Activated CD4-positive, alpha-beta T cell treated with anti-CD3 and anti-CD28 coated beads, Interleukin-2, amount 10 ng/mL, durations not matched to agents 24 days and 14 days (primary cell): Measurements from ENCODE around the gene SYNE1. TPM values are rescaled to one million over a fixed set of nuclear protein-coding genes. Genes with fewer than 3 reads are reported as not detected.

Experiments
- DNase-seq: peaks from one replicate; pipeline ENCODE4 v3.0.0; 2022
- H3K27ac Mint-ChIP-seq: one replicate; pipeline ENCODE4 v1.8.0; 2022; ENCODE audit warnings: mild to moderate bottlenecking, mixed read lengths
- H3K27me3 Mint-ChIP-seq: one replicate; pipeline ENCODE4 v1.8.0; 2022; ENCODE audit warnings: mixed read lengths
- H3K36me3 Mint-ChIP-seq: one replicate; pipeline ENCODE4 v1.8.0; 2022; ENCODE audit warnings: low read depth, mild to moderate bottlenecking, mixed read lengths
- H3K4me1 Mint-ChIP-seq: one replicate; pipeline ENCODE4 v1.8.0; 2021; ENCODE audit warnings: mixed read lengths
- H3K4me3 Mint-ChIP-seq: one replicate; pipeline ENCODE4 v1.8.0; 2022; ENCODE audit warnings: mild to moderate bottlenecking, moderate library complexity, mixed read lengths
- H3K9me3 Mint-ChIP-seq: one replicate; pipeline ENCODE4 v1.8.0; 2021; ENCODE audit warnings: mixed read lengths
- intact Hi-C: fragments of 100-400 bp; cut with micrococcal nuclease; formaldehyde crosslinking; loops from one replicate; pipeline ENCODE4 v1.15.1; 2023
- total RNA-seq: library from RNA; stranded (reverse); gene quantifications from 2 replicates; pipeline ENCODE4 v1.2.3, GENCODE V29; 2022

The SYNE1 gene
- total RNA-seq, 1 donor from 2014 or later: 14.9 TPM

GRCh38 chr6:152598421-152598820, 38.7 kb downstream of the SYNE1 start:
- H3K4me3 Mint-ChIP-seq: no peak overlapping the region

GRCh38 chr6:152596726-152597125, 40.4 kb downstream of the SYNE1 start:
- no peaks in the 10 kb centered on the region for H3K4me1 Mint-ChIP-seq
- no peak overlapping the region for H3K27ac Mint-ChIP-seq
- no peak overlapping the region for H3K4me3 Mint-ChIP-seq
- H3K27me3 Mint-ChIP-seq: no peaks in the 10 kb centered on the region
- intact Hi-C loops: no loop called here
- no peaks in the 10 kb centered on the region for H3K9me3 Mint-ChIP-seq
- DNase-seq: no peak
- H3K36me3 Mint-ChIP-seq: no peaks in the 10 kb centered on the region

More at GRCh38 chr6:152598421-152598820, 38.7 kb downstream of the SYNE1 start:
- H3K27ac Mint-ChIP-seq: no peak overlapping the region
- H3K27me3 Mint-ChIP-seq: no peaks in the 10 kb centered on the region
- H3K4me1 Mint-ChIP-seq: no peaks in the 10 kb centered on the region
- H3K36me3 Mint-ChIP-seq: no peaks in the 10 kb centered on the region
- no peaks in the 10 kb centered on the region for H3K9me3 Mint-ChIP-seq
- DNase-seq: no peak
- intact Hi-C loops: no loop called here

DNA sequence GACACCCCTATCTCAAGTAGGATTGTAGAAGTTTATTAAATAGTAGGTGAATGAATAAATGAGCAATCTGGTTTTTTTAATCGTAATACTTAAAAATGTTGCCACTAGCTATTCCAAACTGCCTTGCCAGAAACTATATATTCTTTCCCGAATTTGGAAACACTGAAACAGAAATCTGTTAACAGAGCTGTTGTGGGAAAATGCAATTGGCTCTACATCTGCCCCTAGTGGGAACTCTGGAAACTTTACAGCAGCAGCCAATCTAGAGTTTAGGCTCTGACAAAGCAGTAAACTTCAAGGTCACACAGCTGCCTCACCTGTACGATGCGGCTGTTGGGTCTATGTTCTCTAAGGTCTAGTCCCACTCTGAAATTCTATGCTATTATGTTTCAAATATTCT, 41.7 kb downstream of the SYNE1 start:
- H3K36me3 Mint-ChIP-seq: no peaks in the 10 kb centered on the region
- DNase-seq: no peak
- no peak overlapping the region for H3K4me3 Mint-ChIP-seq
- H3K4me1 Mint-ChIP-seq: no peaks in the 10 kb centered on the region
- intact Hi-C loops: no loop called here
- no peak overlapping the region for H3K27ac Mint-ChIP-seq
- H3K27me3 Mint-ChIP-seq: no peaks in the 10 kb centered on the region
- no peaks in the 10 kb centered on the region for H3K9me3 Mint-ChIP-seq

DNA sequence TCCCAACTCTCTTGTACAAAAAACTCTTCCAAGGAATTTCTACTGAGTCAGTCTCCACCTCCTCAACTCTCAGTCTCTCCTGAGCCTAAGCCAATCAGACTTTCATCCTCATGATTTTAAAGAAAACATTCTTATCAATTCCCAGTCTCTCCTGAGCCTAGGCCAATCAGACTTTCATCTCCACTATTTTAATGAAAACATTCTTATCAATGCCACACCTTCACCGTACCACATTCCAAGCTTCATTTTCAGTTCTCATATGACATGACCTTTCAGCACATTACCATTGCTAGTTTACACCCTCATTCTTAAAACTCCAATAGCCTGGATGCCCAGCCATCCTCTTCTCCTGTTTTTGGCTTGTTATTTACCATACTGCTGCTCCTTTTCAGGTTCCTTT, 42.5 kb downstream of the SYNE1 start:
- Mint-ChIP-seq H3K27me3 (no peaks in the 10 kb centered on the region), H3K27ac (no peak overlapping the region), H3K4me1 (no peaks in the 10 kb centered on the region), H3K9me3 (no peaks in the 10 kb centered on the region), H3K4me3 (no peak overlapping the region), H3K36me3 (no peaks in the 10 kb centered on the region)
- intact Hi-C loops: no loop called here
- no peak for DNase-seq

DNA sequence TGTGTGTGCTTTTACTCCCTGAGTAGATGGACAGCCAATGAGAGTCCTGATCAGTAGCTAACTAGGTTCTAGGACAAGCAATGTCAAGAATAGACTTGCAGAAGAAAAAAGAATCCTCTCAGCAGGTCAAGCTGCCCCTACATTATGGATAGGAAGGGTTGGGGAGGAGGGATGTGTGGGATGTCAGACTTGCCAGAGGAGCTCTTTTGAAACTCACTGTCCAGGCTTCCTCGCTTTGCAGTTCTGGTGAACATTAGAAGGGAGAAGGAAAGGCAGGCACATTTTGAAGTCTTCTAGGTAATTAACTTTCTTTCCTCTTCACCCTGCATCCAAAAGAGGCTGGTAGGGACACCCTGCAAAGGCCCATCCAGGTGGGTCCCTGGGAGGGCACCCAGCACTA, 48.7 kb downstream of the SYNE1 start:
- Mint-ChIP-seq H3K4me3 (no peak overlapping the region), H3K4me1 (no peaks in the 10 kb centered on the region), H3K27me3 (no peaks in the 10 kb centered on the region), H3K27ac (no peak overlapping the region), H3K36me3 (no peaks in the 10 kb centered on the region), H3K9me3 (no peaks in the 10 kb centered on the region)
- no peak for DNase-seq
- intact Hi-C loops: no loop called here

GRCh38 chr6:152587473-152587872, 49.7 kb downstream of the SYNE1 start:
- no peak for DNase-seq
- Mint-ChIP-seq H3K27me3 (no peaks in the 10 kb centered on the region), H3K9me3 (no peaks in the 10 kb centered on the region), H3K4me1 (no peaks in the 10 kb centered on the region), H3K4me3 (no peak overlapping the region), H3K27ac (no peak overlapping the region), H3K36me3 (no peaks in the 10 kb centered on the region)
- intact Hi-C loops: no loop called here

DNA sequence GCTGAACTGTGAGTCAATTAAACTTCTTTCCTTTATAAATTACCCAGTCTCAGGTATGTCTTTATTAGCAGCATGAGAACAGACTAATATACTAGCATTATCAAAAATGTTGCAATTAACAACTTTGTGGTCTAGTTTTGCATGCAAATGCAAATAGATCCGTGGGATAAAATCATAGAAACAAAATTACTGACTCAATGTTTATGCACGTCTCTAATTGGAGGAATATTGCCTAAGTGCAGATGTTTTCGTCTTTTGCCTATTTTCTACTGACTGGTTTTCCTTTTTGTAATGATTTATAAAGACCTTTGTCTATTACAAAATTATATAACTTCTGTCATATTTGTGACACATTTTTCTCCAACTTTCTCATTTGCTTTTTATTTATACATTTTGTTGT, 51.9 kb downstream of the SYNE1 start:
- Mint-ChIP-seq H3K27ac (no peak overlapping the region), H3K4me3 (no peak overlapping the region), H3K4me1 (no peaks in the 10 kb centered on the region), H3K36me3 (no peaks in the 10 kb centered on the region), H3K9me3 (no peaks in the 10 kb centered on the region), H3K27me3 (no peaks in the 10 kb centered on the region)
- DNase-seq: no peak
- intact Hi-C loops: no loop called here

DNA sequence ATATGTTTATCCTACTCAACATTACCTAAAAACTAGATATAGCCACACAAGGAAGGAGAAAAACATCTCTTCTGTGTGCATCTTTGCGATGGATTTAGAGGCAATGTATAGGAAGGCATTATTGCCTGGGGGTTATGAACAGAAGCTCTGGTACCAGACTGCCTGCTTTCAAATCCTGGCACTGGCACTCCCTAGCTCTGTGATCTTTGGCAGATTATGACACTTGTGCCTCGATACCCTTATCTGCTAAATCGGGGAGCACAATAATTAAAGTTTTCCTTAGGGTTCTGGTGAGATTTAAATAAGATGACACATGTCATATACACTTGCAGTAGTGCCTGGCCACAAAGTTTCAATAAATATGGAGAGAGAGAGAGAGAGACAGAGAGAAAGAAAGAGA, 53.3 kb downstream of the SYNE1 start:
- DNase-seq: no peak
- Mint-ChIP-seq H3K27me3 (no peaks in the 10 kb centered on the region), H3K27ac (no peak overlapping the region)

GRCh38 chr6:152576525-152576924, 60.6 kb downstream of the SYNE1 start:
- no peaks in the 10 kb centered on the region for H3K4me1 Mint-ChIP-seq
- no peaks in the 10 kb centered on the region for H3K27me3 Mint-ChIP-seq
- no peak overlapping the region for H3K4me3 Mint-ChIP-seq
- H3K9me3 Mint-ChIP-seq: no peaks in the 10 kb centered on the region
- DNase-seq: no peak
- intact Hi-C loops: no loop called here
- H3K36me3 Mint-ChIP-seq: no peaks in the 10 kb centered on the region
- no peak overlapping the region for H3K27ac Mint-ChIP-seq

More for the DNA sequence above, 53.3 kb downstream of the SYNE1 start:
- Mint-ChIP-seq H3K4me3 (no peak overlapping the region), H3K36me3 (no peaks in the 10 kb centered on the region), H3K4me1 (no peaks in the 10 kb centered on the region), H3K9me3 (no peaks in the 10 kb centered on the region)
- intact Hi-C loops: no loop called here

DNA sequence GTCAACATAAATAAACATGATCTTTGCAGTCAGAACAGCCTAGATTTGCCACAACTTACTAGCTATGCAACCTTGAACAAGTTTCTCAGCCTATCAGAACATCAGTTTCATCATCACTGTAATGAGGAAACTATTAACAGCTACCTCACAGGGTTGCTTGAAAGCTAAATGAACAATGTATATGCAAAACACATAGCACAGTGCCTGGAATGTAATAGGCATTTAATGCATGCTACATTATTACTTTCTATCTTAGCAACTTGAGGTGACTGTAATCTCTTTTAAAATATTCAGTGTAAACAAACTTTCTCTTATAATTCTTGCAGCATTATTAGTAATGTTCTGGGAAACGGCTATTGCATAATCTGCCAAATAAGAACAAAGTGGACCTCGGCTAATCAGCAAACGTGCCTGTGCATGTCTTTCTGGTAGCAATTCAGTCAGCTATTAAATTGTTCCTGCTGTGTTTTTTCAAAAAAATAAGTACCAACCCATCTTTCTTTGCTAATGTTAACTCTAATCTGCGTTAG, 61.5 kb downstream of the SYNE1 start:
- DNase-seq: no peak
- no peaks in the 10 kb centered on the region for H3K36me3 Mint-ChIP-seq

DNA sequence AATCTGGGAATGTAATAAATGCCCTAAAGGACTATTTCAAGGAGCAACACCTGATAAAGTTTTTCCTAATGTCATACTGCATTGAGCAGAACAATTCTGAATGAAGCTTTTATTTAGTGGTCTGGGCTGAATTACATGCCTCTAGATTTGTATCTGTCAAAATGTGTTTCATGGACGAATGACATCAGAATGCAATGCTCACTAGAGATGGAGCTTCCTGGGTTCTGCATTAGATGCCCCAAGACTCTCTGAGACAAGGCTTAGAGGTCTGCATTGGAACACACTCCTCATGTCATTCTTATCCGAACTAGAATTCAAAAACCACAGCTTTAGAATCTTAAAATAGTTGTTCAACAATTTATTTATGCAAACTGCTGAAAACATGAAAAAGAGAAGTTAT, 62.0 kb downstream of the SYNE1 start:
- Mint-ChIP-seq H3K4me1 (no peaks in the 10 kb centered on the region), H3K36me3 (no peaks in the 10 kb centered on the region), H3K9me3 (no peaks in the 10 kb centered on the region), H3K4me3 (no peak overlapping the region), H3K27ac (no peak overlapping the region), H3K27me3 (no peaks in the 10 kb centered on the region)
- intact Hi-C loops: no loop called here
- no peak for DNase-seq

More for the DNA sequence above, 61.5 kb downstream of the SYNE1 start:
- H3K27ac Mint-ChIP-seq: no peak overlapping the region
- no peak overlapping the region for H3K4me3 Mint-ChIP-seq
- no peaks in the 10 kb centered on the region for H3K9me3 Mint-ChIP-seq
- H3K27me3 Mint-ChIP-seq: no peaks in the 10 kb centered on the region
- intact Hi-C loops: no loop called here
- no peaks in the 10 kb centered on the region for H3K4me1 Mint-ChIP-seq

GRCh38 chr6:152573762-152574161, 63.4 kb downstream of the SYNE1 start:
- H3K4me3 Mint-ChIP-seq: no peak overlapping the region
- intact Hi-C loops: no loop called here

GRCh38 chr6:152572338-152573088, 64.6 kb downstream of the SYNE1 start:
- Mint-ChIP-seq H3K27ac (no peak overlapping the region), H3K4me3 (no peak overlapping the region), H3K9me3 (no peaks in the 10 kb centered on the region), H3K27me3 (no peaks in the 10 kb centered on the region), H3K4me1 (no peaks in the 10 kb centered on the region), H3K36me3 (no peaks in the 10 kb centered on the region)
- no peak for DNase-seq
- intact Hi-C loops: no loop called here

More at GRCh38 chr6:152573762-152574161, 63.4 kb downstream of the SYNE1 start:
- Mint-ChIP-seq H3K36me3 (no peaks in the 10 kb centered on the region), H3K4me1 (no peaks in the 10 kb centered on the region), H3K27ac (no peak overlapping the region), H3K9me3 (no peaks in the 10 kb centered on the region), H3K27me3 (no peaks in the 10 kb centered on the region)
- DNase-seq: no peak

GRCh38 chr6:152571943-152572337, 65.2 kb downstream of the SYNE1 start:
- H3K4me3 Mint-ChIP-seq: no peak overlapping the region
- no peak overlapping the region for H3K27ac Mint-ChIP-seq
- H3K36me3 Mint-ChIP-seq: no peaks in the 10 kb centered on the region
- H3K4me1 Mint-ChIP-seq: no peaks in the 10 kb centered on the region
- H3K27me3 Mint-ChIP-seq: no peaks in the 10 kb centered on the region
- intact Hi-C loops: no loop called here
- DNase-seq: no peak
- no peaks in the 10 kb centered on the region for H3K9me3 Mint-ChIP-seq

DNA sequence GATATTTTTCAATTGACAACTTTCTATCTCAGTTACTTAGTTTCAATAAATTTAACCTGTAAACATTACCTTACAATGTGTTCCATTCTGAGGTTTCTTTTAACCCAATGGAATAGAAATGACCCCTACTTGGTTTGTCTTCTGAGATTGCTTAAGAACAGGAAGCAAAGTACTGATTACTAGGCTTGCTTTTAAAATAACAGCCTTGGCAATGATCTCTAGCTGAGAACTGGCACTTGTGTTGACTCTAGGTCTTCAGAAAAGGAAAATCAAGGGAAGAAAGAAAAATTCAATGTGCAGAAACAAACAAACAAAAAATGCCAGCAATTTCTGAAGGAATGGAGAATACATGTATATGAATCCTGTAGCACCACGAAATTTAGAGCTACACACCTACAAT, 66.1 kb downstream of the SYNE1 start:
- no peaks in the 10 kb centered on the region for H3K27me3 Mint-ChIP-seq
- H3K9me3 Mint-ChIP-seq: no peaks in the 10 kb centered on the region
- intact Hi-C loops: no loop called here
- H3K4me3 Mint-ChIP-seq: no peak overlapping the region
- no peaks in the 10 kb centered on the region for H3K4me1 Mint-ChIP-seq
- no peak for DNase-seq
- H3K27ac Mint-ChIP-seq: no peak overlapping the region
- H3K36me3 Mint-ChIP-seq: no peaks in the 10 kb centered on the region
